ENCODE measurements around the gene KIF16B.
"Not testable (repeated sequence)": the region's sequence is repeated elsewhere in the genome, so short reads cannot be mapped to it uniquely, and the experiment has no call there.

The KIF16B gene

GRCh38 chr20:16236589-16237241, 336.5 kb downstream of the KIF16B start:
- DNase-seq: no peak

GRCh38 chr20:16230402-16230801, 342.8 kb downstream of the KIF16B start:
- no peak for DNase-seq

- no peak for DNase-seq
Measured at GRCh38 chr20:16229813-16230212, 343.4 kb downstream of the KIF16B start.

- DNase-seq: no peak
Measured at GRCh38 chr20:16228722-16229121, 344.5 kb downstream of the KIF16B start.

GRCh38 chr20:16226961-16227360, 346.3 kb downstream of the KIF16B start:
- DNase-seq: not testable (repeated sequence)

GRCh38 chr20:16224836-16225235, 348.4 kb downstream of the KIF16B start:
- DNase-seq: no peak

GRCh38 chr20:16222859-16223411, 350.3 kb downstream of the KIF16B start:
- DNase-seq: no peak
